ENCODE measurements around the gene HDAC4.

GRCh38 chr2:239006622-239007285 is 394.1 kb downstream of the HDAC4 start:
- TF ChIP-seq EZH2 (IDR thresholded peaks at IDR 0.05; ENCODE audit: low read length), result no peak
- TF ChIP-seq, protein P1, sequence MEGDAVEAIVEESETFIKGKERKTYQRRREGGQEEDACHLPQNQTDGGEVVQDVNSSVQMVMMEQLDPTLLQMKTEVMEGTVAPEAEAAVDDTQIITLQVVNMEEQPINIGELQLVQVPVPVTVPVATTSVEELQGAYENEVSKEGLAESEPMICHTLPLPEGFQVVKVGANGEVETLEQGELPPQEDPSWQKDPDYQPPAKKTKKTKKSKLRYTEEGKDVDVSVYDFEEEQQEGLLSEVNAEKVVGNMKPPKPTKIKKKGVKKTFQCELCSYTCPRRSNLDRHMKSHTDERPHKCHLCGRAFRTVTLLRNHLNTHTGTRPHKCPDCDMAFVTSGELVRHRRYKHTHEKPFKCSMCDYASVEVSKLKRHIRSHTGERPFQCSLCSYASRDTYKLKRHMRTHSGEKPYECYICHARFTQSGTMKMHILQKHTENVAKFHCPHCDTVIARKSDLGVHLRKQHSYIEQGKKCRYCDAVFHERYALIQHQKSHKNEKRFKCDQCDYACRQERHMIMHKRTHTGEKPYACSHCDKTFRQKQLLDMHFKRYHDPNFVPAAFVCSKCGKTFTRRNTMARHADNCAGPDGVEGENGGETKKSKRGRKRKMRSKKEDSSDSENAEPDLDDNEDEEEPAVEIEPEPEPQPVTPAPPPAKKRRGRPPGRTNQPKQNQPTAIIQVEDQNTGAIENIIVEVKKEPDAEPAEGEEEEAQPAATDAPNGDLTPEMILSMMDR (optimal IDR thresholded peaks at IDR 0.05 in 1 of 3, IDR thresholded peaks at IDR 0.05 in 1 of 3, conservative IDR thresholded peaks at IDR 0.05 in 1 of 3; ENCODE audit: extremely low read depth in 1 of 3, insufficient read depth in 2 of 3, low read length in 3 of 3), result no peak
